GM21619 (cell line): ENCODE results near the gene ZNF674.

Experiments
- ATAC-seq: cut with Tn5 transposase; IDR thresholded peaks from one replicate; pipeline ENCODE4 v1.9.1; 2021; ENCODE audit not compliant: unreplicated experiment

The ZNF674 gene

DNA sequence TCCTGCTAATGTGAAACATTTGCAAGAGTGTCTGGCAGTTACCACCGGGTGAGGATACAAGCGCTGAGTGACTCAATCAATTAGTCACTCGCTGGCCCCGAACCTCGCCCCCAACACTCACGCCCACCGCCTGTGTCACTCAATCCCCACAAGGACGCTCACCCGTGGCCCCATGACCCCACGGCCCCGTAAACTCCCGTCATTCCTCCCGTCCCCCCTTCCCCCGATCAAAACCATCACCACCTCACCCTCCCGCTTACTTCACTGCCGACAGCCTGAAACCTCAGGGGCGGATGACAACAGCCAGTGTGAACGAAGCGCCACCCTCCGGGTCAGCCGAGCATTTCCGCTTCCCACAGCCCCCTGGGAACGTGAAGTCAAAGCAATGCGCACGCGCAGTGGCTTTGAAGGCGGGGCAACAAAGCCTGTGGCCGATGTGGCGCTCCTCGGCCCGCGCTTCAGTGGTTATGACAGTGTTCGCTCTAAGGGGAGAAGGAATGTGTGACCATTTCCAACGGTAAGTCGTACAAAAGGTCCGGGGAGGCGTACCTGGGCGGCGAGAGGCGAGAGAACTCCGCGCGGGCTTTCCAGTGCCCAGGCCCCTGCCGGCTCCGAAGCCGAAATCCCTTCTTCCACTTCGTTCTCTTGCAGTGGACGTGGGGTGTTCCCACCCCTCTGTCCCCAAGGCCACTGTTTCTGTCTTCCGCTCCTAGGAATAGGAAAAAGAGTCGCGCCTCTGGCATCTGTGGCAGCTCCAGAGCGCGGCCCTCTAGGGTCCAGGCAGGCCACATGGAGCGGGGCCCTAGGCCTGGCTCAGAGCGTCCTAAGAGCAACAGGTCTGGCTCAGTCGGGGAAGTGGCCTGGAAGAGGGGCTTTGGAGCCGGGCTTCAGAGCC is at the start of gene ZNF674:
Gene ZNF674, minus strand, starts transcription at position 311 of the 895 bp plus-strand sequence. CDS start 3,334 bp downstream, outside the sequence.
- peak; percentile 84 for ATAC-seq

GRCh38 chrX:46589977-46590723 is 44.9 kb upstream of the ZNF674 start:
- ATAC-seq: no peak

GRCh38 chrX:46588263-46588662 is 43.0 kb upstream of the ZNF674 start:
- ATAC-seq: no peak

- ATAC-seq: no peak
Observed at GRCh38 chrX:46587753-46588171, 42.5 kb upstream of the ZNF674 start.

DNA sequence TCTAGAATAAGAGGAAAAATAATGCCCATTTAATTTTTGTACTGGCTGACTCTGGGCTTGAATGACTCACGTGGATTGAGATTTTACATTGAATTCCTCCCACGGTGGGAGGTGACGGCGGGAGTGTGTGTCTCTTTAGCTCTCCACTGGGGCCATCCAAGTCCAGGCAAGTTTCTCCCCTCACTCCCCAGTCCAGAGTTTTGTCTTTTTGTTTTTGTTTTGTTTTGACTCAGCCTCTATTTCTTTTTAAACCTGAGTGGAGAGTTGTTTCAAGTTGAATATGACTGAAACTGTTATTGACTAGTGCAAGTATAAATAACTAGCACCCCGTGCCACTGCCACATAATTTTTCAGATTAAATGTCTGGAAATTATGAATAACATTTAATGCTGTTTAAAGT is 41.9 kb upstream of the ZNF674 start:
- ATAC-seq: peak; percentile 74

GRCh38 chrX:46584736-46585135 is 39.5 kb upstream of the ZNF674 start:
- no peak for ATAC-seq

DNA sequence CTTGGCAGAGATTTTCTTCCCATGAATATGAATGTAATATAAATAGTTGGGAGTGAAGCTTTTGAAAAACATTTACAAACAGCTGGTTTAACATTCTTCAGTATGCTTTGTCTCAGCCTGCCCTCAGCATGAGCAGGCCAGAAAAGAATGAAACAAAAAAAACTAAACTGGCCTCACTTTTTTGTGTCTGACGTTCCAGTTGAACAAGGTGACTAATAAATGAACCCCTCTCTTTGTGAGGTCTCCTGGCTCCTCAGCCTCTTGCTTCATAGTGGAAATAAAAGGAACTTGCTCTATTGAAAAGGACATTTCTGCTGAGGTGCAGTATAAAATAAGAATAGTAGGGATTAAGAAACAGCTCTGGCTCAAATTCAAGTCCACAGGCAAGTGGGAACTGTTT is 37.7 kb upstream of the ZNF674 start:
- no peak for ATAC-seq

DNA sequence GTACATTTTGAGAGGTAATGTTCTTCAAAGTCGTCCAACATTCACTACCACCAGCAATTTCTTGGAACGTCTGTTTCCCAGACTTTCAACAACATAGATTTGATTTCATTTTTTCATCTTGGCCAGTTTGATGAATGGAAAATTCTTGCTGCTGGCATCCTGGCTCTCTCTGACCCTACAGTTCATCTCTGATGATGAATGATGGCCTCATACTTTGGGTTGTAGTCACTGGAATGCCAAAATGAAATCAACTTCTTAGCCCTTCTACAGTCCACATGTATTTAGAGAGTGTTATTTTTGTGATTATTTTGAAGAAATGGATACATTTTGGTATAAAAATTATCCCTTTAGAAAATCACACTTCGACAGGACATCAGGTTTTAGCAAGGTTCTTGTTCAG is 37.1 kb upstream of the ZNF674 start:
- no peak for ATAC-seq

DNA sequence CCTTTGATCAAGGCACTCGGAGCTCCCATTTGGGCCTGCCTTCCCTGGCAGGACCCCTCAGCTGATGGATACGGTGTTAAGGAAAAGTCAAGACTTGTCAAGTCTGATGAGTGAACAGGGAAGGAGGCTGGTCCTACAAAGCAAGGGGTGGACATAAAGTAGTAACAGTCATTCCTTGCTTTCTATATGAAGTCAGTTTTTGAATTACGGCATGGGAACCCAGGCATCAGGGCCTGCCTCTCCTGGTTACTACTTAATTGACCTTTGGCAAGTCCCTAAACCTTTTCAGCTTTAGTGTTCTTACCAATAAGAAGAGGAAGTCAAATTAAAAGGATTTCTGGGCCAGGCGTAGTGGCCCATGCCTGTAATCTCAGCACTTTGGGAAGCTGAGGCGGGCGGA is 35.4 kb upstream of the ZNF674 start:
- ATAC-seq: no peak

GRCh38 chrX:46579250-46579649 is 34.0 kb upstream of the ZNF674 start:
- ATAC-seq: no peak

- ATAC-seq: no peak
Observed at GRCh38 chrX:46577221-46578005, 32.2 kb upstream of the ZNF674 start.

- no peak for ATAC-seq
Observed at GRCh38 chrX:46576458-46576857, 31.2 kb upstream of the ZNF674 start.

DNA sequence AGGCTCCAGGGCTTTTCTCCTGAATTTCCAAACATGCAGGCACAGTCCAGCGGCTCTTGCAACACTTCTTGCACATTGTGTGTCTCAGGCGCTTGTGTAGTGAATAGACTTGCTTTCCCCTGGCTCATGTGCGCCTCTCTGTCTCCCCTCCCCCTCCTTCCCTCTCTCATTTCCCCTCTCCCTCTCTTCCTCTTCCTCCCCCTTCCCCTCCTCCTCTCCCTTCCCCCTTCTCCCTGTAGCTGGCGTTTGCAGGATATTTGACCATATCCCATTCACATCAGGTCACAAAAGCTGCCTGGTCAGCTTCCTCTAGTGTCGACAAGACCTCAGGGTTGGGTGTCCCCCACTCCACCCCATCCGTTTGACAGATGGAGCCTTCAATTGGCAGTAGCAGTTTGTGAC is 30.8 kb upstream of the ZNF674 start:
- ATAC-seq: no peak

DNA sequence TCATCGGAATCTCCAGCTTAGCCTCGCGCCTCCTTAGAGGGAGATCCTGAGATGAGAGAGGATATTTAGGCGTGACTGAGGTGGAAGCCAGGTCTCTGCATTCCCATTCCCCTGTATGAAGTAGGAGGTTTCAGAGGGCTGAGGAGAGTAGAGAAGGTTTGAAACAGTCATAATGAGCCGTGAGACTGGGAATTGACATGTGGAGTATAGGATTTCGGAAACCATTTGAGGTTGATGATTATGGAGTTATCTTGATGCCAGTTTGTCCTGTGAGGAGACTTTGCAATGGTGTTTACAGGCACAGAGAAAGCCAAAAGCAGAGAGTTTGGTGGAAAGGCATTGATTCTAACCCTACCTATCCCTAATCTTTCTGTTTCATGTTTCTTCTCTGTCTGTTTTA is 30.4 kb upstream of the ZNF674 start:
- ATAC-seq: no peak

- ATAC-seq: no peak
Observed at GRCh38 chrX:46574774-46575381, 29.7 kb upstream of the ZNF674 start.

DNA sequence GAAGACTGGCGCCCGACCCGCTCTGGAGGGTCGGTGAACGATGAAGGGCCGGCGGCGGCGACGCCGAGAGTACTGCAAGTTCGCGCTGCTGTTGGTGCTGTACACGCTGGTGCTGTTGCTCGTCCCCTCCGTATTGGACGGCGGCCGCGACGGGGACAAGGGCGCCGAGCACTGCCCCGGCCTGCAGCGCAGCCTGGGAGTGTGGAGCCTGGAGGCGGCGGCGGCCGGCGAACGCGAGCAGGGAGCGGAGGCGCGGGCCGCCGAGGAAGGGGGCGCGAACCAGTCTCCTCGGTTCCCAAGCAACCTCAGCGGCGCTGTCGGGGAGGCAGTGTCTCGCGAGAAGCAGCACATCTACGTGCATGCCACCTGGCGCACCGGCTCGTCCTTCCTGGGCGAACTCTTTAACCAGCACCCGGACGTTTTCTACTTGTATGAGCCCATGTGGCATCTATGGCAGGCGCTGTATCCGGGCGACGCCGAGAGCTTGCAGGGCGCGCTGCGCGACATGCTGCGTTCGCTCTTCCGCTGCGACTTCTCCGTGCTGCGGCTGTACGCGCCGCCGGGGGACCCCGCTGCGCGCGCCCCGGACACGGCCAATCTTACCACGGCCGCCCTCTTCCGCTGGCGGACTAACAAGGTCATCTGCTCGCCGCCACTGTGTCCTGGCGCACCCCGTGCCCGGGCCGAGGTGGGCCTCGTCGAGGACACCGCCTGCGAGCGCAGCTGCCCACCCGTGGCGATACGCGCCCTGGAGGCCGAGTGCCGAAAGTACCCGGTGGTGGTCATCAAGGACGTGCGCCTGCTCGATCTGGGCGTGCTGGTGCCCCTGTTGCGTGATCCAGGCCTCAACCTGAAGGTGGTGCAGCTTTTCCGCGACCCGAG is 28.9 kb upstream of the ZNF674 start:
- ATAC-seq: peak; percentile 37

- ATAC-seq: peak; percentile 39
Observed at GRCh38 chrX:46573331-46573891, 28.2 kb upstream of the ZNF674 start, which contains the start of gene CHST7. Gene CHST7 (plus strand): TSS chrX:46573765. CDS start chrX:46573932, 167 bp downstream.

DNA sequence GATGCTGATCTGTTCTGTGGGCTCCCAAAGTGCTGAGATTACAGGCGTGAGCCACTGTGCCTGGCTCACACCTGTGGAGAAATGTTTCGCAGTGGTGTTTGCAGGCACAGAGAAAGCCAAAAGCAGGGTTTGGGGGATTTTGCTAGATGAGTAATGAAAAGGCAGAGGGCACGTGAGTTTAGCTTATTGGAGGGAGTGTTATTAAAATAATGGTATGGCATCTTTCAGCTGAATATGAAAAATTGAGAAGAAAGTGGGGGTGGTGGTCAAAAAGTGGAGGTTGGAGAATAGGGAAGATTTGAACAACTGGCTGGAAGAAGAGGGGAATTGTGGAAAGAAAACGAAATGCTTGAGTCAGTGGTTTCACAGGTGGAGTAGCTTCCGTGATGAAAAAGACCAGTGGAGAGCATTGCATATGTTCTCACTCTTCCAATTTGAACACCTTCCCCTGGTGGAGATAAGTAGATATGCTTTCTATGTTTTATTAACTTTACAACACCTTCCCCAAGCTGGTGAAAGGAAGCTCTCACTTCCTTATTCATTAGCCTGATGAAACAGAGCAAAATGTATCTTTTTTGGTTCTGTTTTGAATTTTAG is 27.2 kb upstream of the ZNF674 start:
- peak; percentile 39 for ATAC-seq
